Mesothelial cell of epicardium (in vitro differentiated cells): ENCODE measurements around the gene HSPA1L. TPM values are rescaled to one million over a fixed set of nuclear protein-coding genes. Genes with fewer than 3 reads are reported as not detected.
A peak's percentile ranks its signal among the peaks of the same experiment; 100 is the strongest.

Experiments used
- DNase-seq, 2 experiments: peaks; one replicate each; pipeline ENCODE4 v3.0.0; 2021; ENCODE audit warnings: low spot score in 2 of 2; ENCODE audit not compliant: unreplicated experiment in 2 of 2
- H3K27ac Mint-ChIP-seq: 2 replicates; pipeline ENCODE4 v1.8.0; 2021; ENCODE audit warnings: mixed read lengths
- H3K27me3 Mint-ChIP-seq: 2 replicates; pipeline ENCODE4 v1.8.0; 2021; ENCODE audit warnings: low read depth, mixed read lengths
- H3K36me3 Mint-ChIP-seq: 2 replicates; pipeline ENCODE4 v1.8.0; 2021; ENCODE audit warnings: mixed read lengths
- H3K4me1 Mint-ChIP-seq: 2 replicates; pipeline ENCODE4 v1.8.0; 2021; ENCODE audit warnings: mixed read lengths
- H3K4me3 Mint-ChIP-seq: 2 replicates; pipeline ENCODE4 v1.8.0; 2021; ENCODE audit warnings: mild to moderate bottlenecking, moderate library complexity, mixed read lengths
- H3K9me3 Mint-ChIP-seq: 2 replicates; pipeline ENCODE4 v1.8.0; 2021; ENCODE audit warnings: mixed read lengths
- total RNA-seq: library from RNA; stranded (reverse); gene quantifications from 3 replicates; pipeline ENCODE4 v1.2.1, GENCODE V29; 2021
- TF ChIP-seq, protein P1 (sequence below): fragments of 200-600 bp; sonication (generic); IDR thresholded peaks from one replicate; pipeline ENCODE4 v1.5.0; 2021; ENCODE audit warnings: antibody characterized with exemption; ENCODE audit not compliant: unreplicated experiment

HSPA1L gene
- total RNA-seq, 1 donor from 2014 or later: 2.2 TPM

DNA sequence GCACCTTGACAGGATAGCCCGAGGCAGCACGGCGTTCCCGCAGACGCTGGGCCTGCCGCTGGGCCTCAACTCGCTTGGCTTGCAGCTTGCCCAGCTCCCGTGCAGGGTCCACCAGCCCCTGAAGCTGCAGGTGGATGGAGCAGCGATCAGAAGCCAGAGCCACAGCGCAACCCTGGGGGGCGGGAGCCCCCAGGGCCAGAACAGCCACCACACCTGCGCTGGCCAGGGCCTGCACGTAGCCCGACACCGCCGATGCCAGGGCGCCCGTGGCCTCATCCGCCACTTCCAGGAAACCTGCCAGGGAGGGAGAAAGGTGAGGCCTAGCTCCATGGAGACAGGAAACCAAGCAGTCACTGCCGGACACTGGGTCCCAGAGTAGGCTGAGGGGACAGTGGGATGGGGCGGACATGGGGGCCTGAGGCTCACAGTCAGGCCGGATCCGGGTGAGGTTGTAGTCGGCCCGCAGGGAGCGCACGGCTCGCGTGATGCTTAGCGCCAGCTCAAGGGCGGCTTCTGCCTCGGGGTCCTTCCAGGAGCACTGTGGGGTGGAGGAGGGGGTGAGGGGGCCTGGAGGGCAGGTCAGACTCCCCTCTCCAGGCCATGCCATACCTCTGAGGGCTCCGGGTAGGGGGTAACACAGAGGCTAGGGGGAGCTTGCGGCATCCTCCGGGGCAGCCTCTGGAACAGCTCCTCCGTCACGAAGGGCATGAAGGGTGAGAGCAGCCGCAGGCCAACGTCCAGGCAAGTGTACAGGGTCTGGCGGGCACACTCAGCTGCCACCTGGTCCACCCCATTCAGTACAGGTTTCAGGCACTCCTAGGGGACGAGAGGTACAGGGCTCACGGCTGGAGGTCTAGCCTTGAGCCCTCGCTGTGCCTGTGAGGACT is 35.8 kb downstream of the HSPA1L start:
- peaks cover 16% of the 10 kb centered on the region for H3K36me3 Mint-ChIP-seq
- TF ChIP-seq, protein P1, sequence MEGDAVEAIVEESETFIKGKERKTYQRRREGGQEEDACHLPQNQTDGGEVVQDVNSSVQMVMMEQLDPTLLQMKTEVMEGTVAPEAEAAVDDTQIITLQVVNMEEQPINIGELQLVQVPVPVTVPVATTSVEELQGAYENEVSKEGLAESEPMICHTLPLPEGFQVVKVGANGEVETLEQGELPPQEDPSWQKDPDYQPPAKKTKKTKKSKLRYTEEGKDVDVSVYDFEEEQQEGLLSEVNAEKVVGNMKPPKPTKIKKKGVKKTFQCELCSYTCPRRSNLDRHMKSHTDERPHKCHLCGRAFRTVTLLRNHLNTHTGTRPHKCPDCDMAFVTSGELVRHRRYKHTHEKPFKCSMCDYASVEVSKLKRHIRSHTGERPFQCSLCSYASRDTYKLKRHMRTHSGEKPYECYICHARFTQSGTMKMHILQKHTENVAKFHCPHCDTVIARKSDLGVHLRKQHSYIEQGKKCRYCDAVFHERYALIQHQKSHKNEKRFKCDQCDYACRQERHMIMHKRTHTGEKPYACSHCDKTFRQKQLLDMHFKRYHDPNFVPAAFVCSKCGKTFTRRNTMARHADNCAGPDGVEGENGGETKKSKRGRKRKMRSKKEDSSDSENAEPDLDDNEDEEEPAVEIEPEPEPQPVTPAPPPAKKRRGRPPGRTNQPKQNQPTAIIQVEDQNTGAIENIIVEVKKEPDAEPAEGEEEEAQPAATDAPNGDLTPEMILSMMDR: no peak
- no peak overlapping the region for H3K4me3 Mint-ChIP-seq
- no peak overlapping the region for H3K27ac Mint-ChIP-seq
- no peak for DNase-seq
- peaks cover 12% of the 10 kb centered on the region for H3K4me1 Mint-ChIP-seq
- H3K27me3 Mint-ChIP-seq: no peaks in the 10 kb centered on the region
- H3K9me3 Mint-ChIP-seq: no peaks in the 10 kb centered on the region

DNA sequence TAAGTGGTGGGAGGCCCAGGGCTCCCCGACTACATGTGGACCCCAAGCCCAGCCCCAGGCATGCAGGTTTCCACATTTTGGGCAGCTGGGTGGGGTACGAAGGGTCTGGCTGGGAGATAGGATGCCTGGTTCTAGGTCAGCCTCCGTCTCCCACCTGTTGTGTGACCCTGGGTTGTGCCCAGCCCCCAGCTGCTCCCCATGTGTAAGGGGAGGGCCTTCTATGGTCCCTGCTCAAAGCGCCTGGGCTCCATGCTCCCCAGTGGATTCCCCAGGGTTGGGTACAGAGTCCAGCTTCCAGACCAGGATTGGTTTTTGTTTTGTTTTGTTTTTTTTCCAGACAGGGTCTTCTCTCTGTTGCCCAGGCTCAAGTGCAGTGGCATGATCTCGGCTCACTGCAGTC is 36.9 kb downstream of the HSPA1L start:
- Mint-ChIP-seq H3K36me3 (peaks cover 12% of the 10 kb centered on the region), H3K27ac (peak overlapping the region; percentile 53), H3K27me3 (no peaks in the 10 kb centered on the region), H3K4me1 (peaks cover 12% of the 10 kb centered on the region), H3K9me3 (no peaks in the 10 kb centered on the region), H3K4me3 (no peak overlapping the region)
- DNase-seq: no peak
- TF ChIP-seq, protein P1: no peak

DNA sequence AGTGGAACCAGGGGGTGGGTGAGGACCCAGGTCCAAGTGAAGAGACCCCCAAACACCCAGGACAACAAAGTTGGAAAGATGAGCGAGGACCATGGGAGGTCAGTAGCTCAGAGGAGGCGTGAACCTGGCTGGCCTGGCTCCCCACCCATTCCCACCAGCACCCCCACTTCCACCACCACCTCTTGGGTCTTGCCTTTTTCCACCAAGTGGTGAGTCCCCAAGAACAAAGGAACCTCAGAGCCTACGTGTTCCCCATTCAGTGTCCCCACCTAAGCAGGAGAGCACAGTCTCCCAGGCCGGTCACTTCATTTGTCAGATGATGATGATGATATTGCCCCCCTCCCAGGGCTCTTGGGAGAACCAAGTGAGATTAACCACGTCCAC is 37.4 kb downstream of the HSPA1L start:
- TF ChIP-seq, protein P1: no peak
- peaks cover 12% of the 10 kb centered on the region for H3K4me1 Mint-ChIP-seq
- peak overlapping the region; percentile 6 for H3K27ac Mint-ChIP-seq

DNA sequence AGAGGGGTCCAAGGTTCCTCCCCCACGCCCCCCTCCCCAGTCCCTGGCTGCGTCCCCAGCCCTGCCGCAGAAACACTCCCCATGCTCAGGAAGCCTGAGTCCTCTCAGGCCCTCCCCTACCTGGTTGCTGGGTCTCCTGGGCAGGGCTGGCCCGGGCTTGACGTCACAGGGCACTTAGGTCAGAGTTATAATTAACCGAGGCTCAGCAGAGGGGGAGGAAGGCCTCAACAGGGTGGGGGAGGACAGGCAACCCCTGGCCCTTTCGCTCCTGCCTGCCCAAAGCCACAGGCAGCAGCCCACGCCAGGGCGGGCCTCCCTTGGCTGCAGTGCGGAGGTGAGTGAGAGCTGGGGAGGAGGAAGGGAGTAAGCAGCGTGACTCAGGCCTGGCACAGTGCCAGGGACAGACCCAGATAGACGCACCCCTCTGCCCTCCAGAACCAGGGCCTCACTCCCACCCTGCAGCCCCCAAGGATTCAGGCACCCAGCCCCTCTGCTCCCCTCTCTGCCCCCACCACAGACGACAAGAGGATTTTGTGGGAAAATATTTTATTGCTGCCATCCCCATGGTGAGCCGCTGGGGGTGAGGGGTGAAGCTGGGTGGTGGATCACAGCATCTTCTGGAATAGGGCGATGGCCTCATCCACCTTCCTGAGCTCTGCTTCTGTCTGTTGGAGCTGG is 38.0 kb downstream of the HSPA1L start, which contains the start of gene VWA7:
Gene VWA7, minus strand, starts transcription at position 340 of the 678 bp plus-strand sequence. CDS start 549 bp downstream, outside the sequence.
- peak in 1 of 2 experiments; percentile 54 for DNase-seq
- H3K27me3 Mint-ChIP-seq: no peaks in the 10 kb centered on the region
- H3K4me1 Mint-ChIP-seq: peaks cover 12% of the 10 kb centered on the region
- TF ChIP-seq, protein P1: no peak
- H3K4me3 Mint-ChIP-seq: peak within 1 kb of the TSS; percentile 8
- no peaks in the 10 kb centered on the region for H3K9me3 Mint-ChIP-seq
- H3K27ac Mint-ChIP-seq: peak within 1 kb of the TSS; percentile 69
- peaks cover 5% of the 10 kb centered on the region for H3K36me3 Mint-ChIP-seq

More for the DNA sequence above, 37.4 kb downstream of the HSPA1L start:
- H3K9me3 Mint-ChIP-seq: no peaks in the 10 kb centered on the region
- no peak overlapping the region for H3K4me3 Mint-ChIP-seq
- no peak for DNase-seq
- H3K27me3 Mint-ChIP-seq: no peaks in the 10 kb centered on the region
- peaks cover 8% of the 10 kb centered on the region for H3K36me3 Mint-ChIP-seq

DNA sequence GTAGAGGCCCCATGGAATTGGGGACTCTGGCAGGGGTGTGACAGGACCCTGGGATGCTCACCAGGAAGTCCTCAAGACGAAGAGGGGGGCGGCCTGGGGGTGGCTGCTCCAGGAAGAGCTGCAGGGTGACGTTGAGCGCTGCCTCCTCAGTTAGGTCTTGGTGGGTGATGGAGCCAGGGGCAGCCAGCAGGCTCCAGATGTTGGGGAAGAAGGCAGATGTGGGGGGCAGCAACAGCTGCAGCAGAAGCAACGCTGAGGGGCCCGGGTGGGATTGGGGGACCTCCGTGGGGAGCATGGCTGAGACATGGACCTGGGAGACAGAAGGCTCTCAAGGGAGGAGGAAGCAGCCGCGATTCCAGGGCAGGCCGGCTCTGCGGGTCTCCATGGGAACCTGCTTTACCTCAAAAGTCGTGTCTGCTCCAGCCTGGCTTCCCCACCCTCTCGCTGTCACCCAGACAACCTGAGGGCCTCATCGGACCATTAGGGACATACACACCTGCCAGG is 38.5 kb downstream of the HSPA1L start:
- peaks cover 12% of the 10 kb centered on the region for H3K4me1 Mint-ChIP-seq
- no peaks in the 10 kb centered on the region for H3K27me3 Mint-ChIP-seq
- H3K27ac Mint-ChIP-seq: peak overlapping the region; percentile 69
- peaks cover 5% of the 10 kb centered on the region for H3K36me3 Mint-ChIP-seq
- TF ChIP-seq, protein P1: no peak
- H3K4me3 Mint-ChIP-seq: peak overlapping the region; percentile 8
- no peak for DNase-seq
- H3K9me3 Mint-ChIP-seq: no peaks in the 10 kb centered on the region
